ENCODE data around the gene IL11. TPM values are rescaled to one million over a fixed set of nuclear protein-coding genes. Genes with fewer than 3 reads are reported as not detected.

The IL11 gene
- total RNA-seq, 2 experiments from 2014 or later, result 0.27 TPM

GRCh38 chr19:55350620-55351315 lies 19.5 kb downstream of the IL11 start:
- Mint-ChIP-seq H3K4me1 (peaks cover 18% of the 10 kb centered on the region), H3K36me3 (ENCODE audit: low read depth) (no peaks in the 10 kb centered on the region), H3K9me3 (no peaks in the 10 kb centered on the region), H3K27ac (peak overlapping the region; percentile 68), H3K27me3 (peaks cover 37% of the 10 kb centered on the region), H3K4me3 (no peak overlapping the region)
- no peak for DNase-seq
- ChIA-PET CTCF (interaction anchor here (0.8 to 1.4 kb wide), 2 partner anchors 12 to 21 kb away, joined by 3 to 4 read pairs; no protein-coding TSS in a partner anchor), POLR2A (no interaction called here)

- peaks cover 23% of the 10 kb centered on the region for H3K27me3 Mint-ChIP-seq
- H3K27ac Mint-ChIP-seq, result no peak overlapping the region
- POLR2A ChIA-PET, result no interaction called here
- H3K4me3 Mint-ChIP-seq, result no peak overlapping the region
- CTCF ChIA-PET, result interaction anchor here (1.3 to 1.5 kb wide), 2 partner anchors 10 to 27 kb away, joined by 3 to 5 read pairs; no protein-coding TSS in a partner anchor
- no peaks in the 10 kb centered on the region for H3K9me3 Mint-ChIP-seq
- H3K4me1 Mint-ChIP-seq, result peaks cover 15% of the 10 kb centered on the region
- H3K36me3 Mint-ChIP-seq (ENCODE audit: low read depth), result no peaks in the 10 kb centered on the region
- DNase-seq, result no peak
Measured at GRCh38 chr19:55348317-55349034, 21.8 kb downstream of the IL11 start.

- Mint-ChIP-seq H3K4me3 (no peak overlapping the region), H3K9me3 (no peaks in the 10 kb centered on the region), H3K4me1 (peaks cover 5% of the 10 kb centered on the region), H3K36me3 (ENCODE audit: low read depth) (no peaks in the 10 kb centered on the region), H3K27me3 (peaks cover 14% of the 10 kb centered on the region), H3K27ac (no peak overlapping the region)
- CTCF ChIA-PET, result interaction anchor here (0.6 kb wide), 1 partner anchor 110 kb away, joined by 3 read pairs; no protein-coding TSS in a partner anchor
- POLR2A ChIA-PET, result no interaction called here
- no peak for DNase-seq
Measured at GRCh38 chr19:55347442-55348009, 22.7 kb downstream of the IL11 start.

GRCh38 chr19:55346725-55347441 lies 23.4 kb downstream of the IL11 start:
- no peak overlapping the region for H3K27ac Mint-ChIP-seq
- POLR2A ChIA-PET, result no interaction called here
- peaks cover 4% of the 10 kb centered on the region for H3K4me1 Mint-ChIP-seq
- DNase-seq, result no peak
- no peaks in the 10 kb centered on the region for H3K9me3 Mint-ChIP-seq
- CTCF ChIA-PET, result interaction anchor here (0.6 kb wide), 1 partner anchor 109 kb away, joined by 3 read pairs; no protein-coding TSS in a partner anchor
- H3K4me3 Mint-ChIP-seq, result no peak overlapping the region
- H3K27me3 Mint-ChIP-seq, result peaks cover 8% of the 10 kb centered on the region
- H3K36me3 Mint-ChIP-seq (ENCODE audit: low read depth), result no peaks in the 10 kb centered on the region

GRCh38 chr19:55345818-55346724 lies 24.2 kb downstream of the IL11 start:
- DNase-seq, result no peak
- H3K27me3 Mint-ChIP-seq, result peaks cover under 1% of the 10 kb centered on the region
- POLR2A ChIA-PET, result no interaction called here
- H3K27ac Mint-ChIP-seq, result no peak overlapping the region
- peaks cover 2% of the 10 kb centered on the region for H3K36me3 Mint-ChIP-seq (ENCODE audit: low read depth)
- CTCF ChIA-PET, result interaction anchor here (0.6 kb wide), 1 partner anchor 10 kb away, joined by 6 read pairs; no protein-coding TSS in a partner anchor
- no peak overlapping the region for H3K4me3 Mint-ChIP-seq
- no peaks in the 10 kb centered on the region for H3K9me3 Mint-ChIP-seq
- H3K4me1 Mint-ChIP-seq, result peaks cover 6% of the 10 kb centered on the region

- no peak overlapping the region for H3K4me3 Mint-ChIP-seq
- peaks cover 2% of the 10 kb centered on the region for H3K36me3 Mint-ChIP-seq (ENCODE audit: low read depth)
- peaks cover 11% of the 10 kb centered on the region for H3K4me1 Mint-ChIP-seq
- no peak overlapping the region for H3K27ac Mint-ChIP-seq
- no peaks in the 10 kb centered on the region for H3K27me3 Mint-ChIP-seq
- no peaks in the 10 kb centered on the region for H3K9me3 Mint-ChIP-seq
- CTCF ChIA-PET, result no interaction called here
- POLR2A ChIA-PET, result no interaction called here
- no peak for DNase-seq
Measured at GRCh38 chr19:55345101-55345817, 25.0 kb downstream of the IL11 start.

- H3K27ac Mint-ChIP-seq, result no peak overlapping the region
- no peaks in the 10 kb centered on the region for H3K27me3 Mint-ChIP-seq
- POLR2A ChIA-PET, result no interaction called here
- H3K4me1 Mint-ChIP-seq, result peaks cover 13% of the 10 kb centered on the region
- CTCF ChIA-PET, result no interaction called here
- no peaks in the 10 kb centered on the region for H3K9me3 Mint-ChIP-seq
- H3K36me3 Mint-ChIP-seq (ENCODE audit: low read depth), result peaks cover 2% of the 10 kb centered on the region
- H3K4me3 Mint-ChIP-seq, result no peak overlapping the region
- no peak for DNase-seq
Measured at GRCh38 chr19:55344444-55344843, 25.8 kb downstream of the IL11 start.

- ChIA-PET POLR2A (no interaction called here), CTCF (interaction anchor here (1.0 kb wide), 1 partner anchor 461 kb away, joined by 3 read pairs; no protein-coding TSS in a partner anchor)
- H3K4me3 Mint-ChIP-seq, result peak overlapping the region; percentile 62
- DNase-seq, result no peak
- H3K27me3 Mint-ChIP-seq, result peaks cover under 1% of the 10 kb centered on the region
- peak overlapping the region; percentile 78 for H3K27ac Mint-ChIP-seq
- H3K9me3 Mint-ChIP-seq, result no peaks in the 10 kb centered on the region
- peaks cover 2% of the 10 kb centered on the region for H3K36me3 Mint-ChIP-seq (ENCODE audit: low read depth)
- H3K4me1 Mint-ChIP-seq, result peaks cover 22% of the 10 kb centered on the region
Measured at GRCh38 chr19:55341595-55342531, 28.4 kb downstream of the IL11 start.

- peaks cover 2% of the 10 kb centered on the region for H3K36me3 Mint-ChIP-seq (ENCODE audit: low read depth)
Measured at GRCh38 chr19:55341171-55341588, 29.1 kb downstream of the IL11 start.

GRCh38 chr19:55340784-55341147 lies 29.5 kb downstream of the IL11 start:
- Mint-ChIP-seq H3K27ac (peak overlapping the region; percentile 90), H3K36me3 (ENCODE audit: low read depth) (peaks cover 2% of the 10 kb centered on the region), H3K4me3 (peak overlapping the region; percentile 86), H3K4me1 (peaks cover 22% of the 10 kb centered on the region), H3K27me3 (peaks cover 10% of the 10 kb centered on the region), H3K9me3 (no peaks in the 10 kb centered on the region)
- ChIA-PET CTCF (interaction anchor here (0.9 kb wide), 1 partner anchor 13 kb away, joined by 3 read pairs; no protein-coding TSS in a partner anchor), POLR2A (interaction anchor here (0.6 kb wide), 1 partner anchor 35 kb away, joined by 4 read pairs; no protein-coding TSS in a partner anchor)
- peak; percentile 42 for DNase-seq

More at GRCh38 chr19:55341171-55341588, 29.1 kb downstream of the IL11 start:
- peaks cover 22% of the 10 kb centered on the region for H3K4me1 Mint-ChIP-seq
- H3K27ac Mint-ChIP-seq, result peak overlapping the region; percentile 90
- no peaks in the 10 kb centered on the region for H3K9me3 Mint-ChIP-seq
- DNase-seq, result peak; percentile 70
- CTCF ChIA-PET, result interaction anchor here (0.9 to 1.0 kb wide), 2 partner anchors 12 to 460 kb away, joined by 3 read pairs; no protein-coding TSS in a partner anchor
- H3K27me3 Mint-ChIP-seq, result peaks cover 6% of the 10 kb centered on the region
- H3K4me3 Mint-ChIP-seq, result peak overlapping the region; percentile 86
- POLR2A ChIA-PET, result no interaction called here

Data from activated CD4-positive, alpha-beta T cell treated with anti-CD3 and anti-CD28 coated beads, Interleukin-2, amount 10 ng/mL, durations not matched to agents 7 days and 5 days (primary cell).